GM19193 (cell line): Measurements from ENCODE around the gene ACAT2.

Source experiments
- POLR2A ChIP-seq: IDR thresholded peaks from 4 replicates; pipeline ENCODE4 v1.6.1; 2011; ENCODE audit not compliant: insufficient read depth, insufficient read length; ENCODE audit errors: extremely low read depth

Gene ACAT2

GRCh38 chr6:159727717-159728445 lies 34.0 kb upstream of the ACAT2 start:
- TF ChIP-seq POLR2A, result no peak

- TF ChIP-seq POLR2A, result no peak
Observed at GRCh38 chr6:159728531-159728964, 33.3 kb upstream of the ACAT2 start.

- TF ChIP-seq POLR2A, result no peak
Observed at GRCh38 chr6:159729598-159730331, 32.1 kb upstream of the ACAT2 start.

GRCh38 chr6:159730332-159730676 lies 31.5 kb upstream of the ACAT2 start:
- no peak for TF ChIP-seq POLR2A

- TF ChIP-seq POLR2A, result no peak
Observed at GRCh38 chr6:159736908-159737307, 24.9 kb upstream of the ACAT2 start.

- no peak for TF ChIP-seq POLR2A
Observed at GRCh38 chr6:159739341-159739740, 22.5 kb upstream of the ACAT2 start.

- no peak for TF ChIP-seq POLR2A
Observed at GRCh38 chr6:159742165-159742564, 19.7 kb upstream of the ACAT2 start.

GRCh38 chr6:159745081-159745480 lies 16.8 kb upstream of the ACAT2 start:
- no peak for TF ChIP-seq POLR2A

GRCh38 chr6:159746759-159747158 lies 15.1 kb upstream of the ACAT2 start:
- no peak for TF ChIP-seq POLR2A

- TF ChIP-seq POLR2A, result no peak
Observed at GRCh38 chr6:159751448-159751847, 10.4 kb upstream of the ACAT2 start.

GRCh38 chr6:159753081-159753872 lies 8.6 kb upstream of the ACAT2 start:
- no peak for TF ChIP-seq POLR2A

- no peak for TF ChIP-seq POLR2A
Observed at GRCh38 chr6:159754401-159754800, 7.4 kb upstream of the ACAT2 start.

- no peak for TF ChIP-seq POLR2A
Observed at GRCh38 chr6:159754959-159755914, 6.6 kb upstream of the ACAT2 start.

GRCh38 chr6:159756508-159756907 lies 5.3 kb upstream of the ACAT2 start:
- TF ChIP-seq POLR2A, result no peak

GRCh38 chr6:159758031-159759001 lies 3.5 kb upstream of the ACAT2 start:
- TF ChIP-seq POLR2A, result no peak
